AG10803 (cell line): Measurements from ENCODE around the gene GC.
"Not testable (repeated sequence)": the region's sequence is repeated elsewhere in the genome, so short reads cannot be mapped to it uniquely, and the experiment has no call there.

Experiments used
- DNase-seq: peaks from one replicate; pipeline ENCODE4 v3.0.0; 2010; ENCODE audit warnings: low read depth
- H3K4me3 ChIP-seq: 2 replicates; pipeline ENCODE4 v1.5.1; 2011; ENCODE audit warnings: mild to moderate bottlenecking, low read length, control low read depth
- TF ChIP-seq, protein P1 (sequence below): conservative IDR thresholded peaks from 2 replicates; pipeline ENCODE4 v1.5.1; 2011; ENCODE audit warnings: mild to moderate bottlenecking, low read length, control low read depth, inconsistent platforms

Gene GC

DNA sequence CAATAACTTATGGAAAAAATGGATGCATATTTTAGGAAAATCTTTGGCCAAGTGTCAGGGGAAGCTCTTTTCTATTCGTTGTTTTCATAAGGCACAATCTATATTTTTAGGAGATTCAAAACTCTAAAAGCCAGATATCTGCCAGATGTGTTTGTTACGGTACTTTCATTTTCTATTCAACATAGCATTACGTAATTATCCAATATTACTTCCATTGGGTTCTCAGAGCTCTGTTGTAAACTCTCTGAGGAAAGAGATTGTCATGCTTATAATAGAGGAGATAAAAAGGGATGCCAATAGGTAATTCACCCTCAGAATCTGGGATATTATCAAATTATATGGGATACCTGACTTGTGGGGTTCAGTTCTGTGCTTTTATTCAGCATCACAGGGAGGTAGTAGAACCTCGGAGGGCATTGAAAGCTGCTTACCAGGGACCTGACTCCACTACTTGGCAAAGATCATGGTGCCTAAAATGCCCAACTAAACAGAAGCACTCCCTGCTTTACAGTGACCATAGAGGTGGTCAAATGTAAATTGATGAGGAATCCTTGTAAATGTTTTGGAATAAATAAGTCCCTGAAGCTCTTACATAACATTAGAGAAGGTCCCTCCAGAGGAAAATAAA is 32.9 kb upstream of the GC start:
- DNase-seq: no peak
- TF ChIP-seq, protein P1, sequence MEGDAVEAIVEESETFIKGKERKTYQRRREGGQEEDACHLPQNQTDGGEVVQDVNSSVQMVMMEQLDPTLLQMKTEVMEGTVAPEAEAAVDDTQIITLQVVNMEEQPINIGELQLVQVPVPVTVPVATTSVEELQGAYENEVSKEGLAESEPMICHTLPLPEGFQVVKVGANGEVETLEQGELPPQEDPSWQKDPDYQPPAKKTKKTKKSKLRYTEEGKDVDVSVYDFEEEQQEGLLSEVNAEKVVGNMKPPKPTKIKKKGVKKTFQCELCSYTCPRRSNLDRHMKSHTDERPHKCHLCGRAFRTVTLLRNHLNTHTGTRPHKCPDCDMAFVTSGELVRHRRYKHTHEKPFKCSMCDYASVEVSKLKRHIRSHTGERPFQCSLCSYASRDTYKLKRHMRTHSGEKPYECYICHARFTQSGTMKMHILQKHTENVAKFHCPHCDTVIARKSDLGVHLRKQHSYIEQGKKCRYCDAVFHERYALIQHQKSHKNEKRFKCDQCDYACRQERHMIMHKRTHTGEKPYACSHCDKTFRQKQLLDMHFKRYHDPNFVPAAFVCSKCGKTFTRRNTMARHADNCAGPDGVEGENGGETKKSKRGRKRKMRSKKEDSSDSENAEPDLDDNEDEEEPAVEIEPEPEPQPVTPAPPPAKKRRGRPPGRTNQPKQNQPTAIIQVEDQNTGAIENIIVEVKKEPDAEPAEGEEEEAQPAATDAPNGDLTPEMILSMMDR: no peak
- no peak overlapping the region for H3K4me3 ChIP-seq

- no peak overlapping the region for H3K4me3 ChIP-seq
- no peak for DNase-seq
- TF ChIP-seq, protein P1: no peak
Measured at GRCh38 chr4:71814433-71814832, 30.6 kb upstream of the GC start.

- DNase-seq, H3K4me3 ChIP-seq: not testable (repeated sequence)
Measured at GRCh38 chr4:71809805-71810204, 25.9 kb upstream of the GC start.

DNA sequence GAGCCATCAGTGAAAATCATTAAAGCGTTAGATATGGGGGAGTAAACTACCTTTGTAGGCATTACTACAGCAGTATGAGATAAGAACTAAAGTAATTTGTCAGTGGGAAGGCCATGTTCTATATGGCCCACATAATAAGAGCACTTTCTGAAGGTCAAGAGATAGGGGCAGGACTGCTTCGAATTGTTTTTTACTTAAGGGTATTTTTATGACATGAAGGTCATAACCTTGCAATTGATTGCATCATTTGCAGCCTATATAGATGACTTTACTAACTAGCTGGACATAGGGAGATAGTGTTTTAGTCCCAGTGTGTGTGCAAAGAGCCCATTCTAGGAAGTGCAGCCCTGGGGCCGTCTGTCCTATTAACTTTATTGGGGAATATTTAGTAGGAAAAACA is 23.6 kb upstream of the GC start:
- no peak for DNase-seq
- TF ChIP-seq, protein P1: no peak

DNA sequence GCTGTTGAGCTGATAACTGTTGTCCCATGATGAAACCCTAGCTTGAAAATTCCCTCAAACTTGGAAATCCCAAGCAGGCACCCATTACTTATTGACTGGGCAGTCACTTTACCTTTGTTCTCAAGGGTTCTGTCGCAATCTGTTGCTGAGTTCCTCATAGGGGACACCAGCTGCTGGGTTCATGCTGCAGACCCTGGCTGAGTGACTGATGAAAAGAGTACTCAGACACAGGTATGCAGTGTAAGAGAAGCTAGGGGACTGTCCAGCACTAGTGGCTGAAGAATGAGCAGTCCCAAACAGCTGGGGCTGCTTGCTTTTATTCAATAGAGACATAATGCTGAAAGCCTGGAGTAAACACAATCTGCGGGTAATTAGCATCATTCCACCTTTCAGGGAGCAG is 21.4 kb upstream of the GC start:
- not testable (repeated sequence) for H3K4me3 ChIP-seq, DNase-seq

More for the DNA sequence above, 23.6 kb upstream of the GC start:
- H3K4me3 ChIP-seq: no peak overlapping the region

DNA sequence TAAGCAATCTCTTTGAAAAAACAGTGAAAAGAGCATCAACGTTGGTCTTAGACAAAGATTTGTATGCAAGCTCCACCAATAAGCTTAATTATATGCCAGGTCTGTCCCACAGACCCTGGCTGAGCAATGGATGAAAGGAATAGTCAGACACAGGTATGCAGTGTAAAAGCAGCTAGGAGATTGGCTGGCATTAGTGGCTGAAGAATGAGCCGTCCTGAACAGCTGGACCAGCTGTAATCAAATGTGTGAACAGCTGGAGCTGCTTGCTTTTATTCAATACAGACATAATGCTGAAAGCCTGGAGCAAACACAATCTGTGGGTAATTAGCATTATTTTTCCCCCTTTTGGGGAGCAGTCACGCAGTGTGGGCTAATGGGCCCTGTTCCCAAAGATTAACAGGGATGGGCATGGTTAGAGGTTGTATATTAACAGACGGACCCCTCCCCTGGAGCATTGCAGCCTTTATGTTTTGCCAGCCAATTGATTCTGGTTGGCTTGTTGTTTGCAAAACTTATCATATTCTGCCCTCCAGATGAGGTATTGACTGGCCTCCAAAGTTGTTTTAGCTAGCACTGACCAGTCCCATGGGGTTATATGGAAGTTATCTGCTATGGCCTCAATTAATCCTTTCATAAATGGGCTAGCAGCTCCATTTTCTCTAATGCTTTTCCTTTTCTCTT is 20.3 kb upstream of the GC start:
- DNase-seq, H3K4me3 ChIP-seq: not testable (repeated sequence)

DNA sequence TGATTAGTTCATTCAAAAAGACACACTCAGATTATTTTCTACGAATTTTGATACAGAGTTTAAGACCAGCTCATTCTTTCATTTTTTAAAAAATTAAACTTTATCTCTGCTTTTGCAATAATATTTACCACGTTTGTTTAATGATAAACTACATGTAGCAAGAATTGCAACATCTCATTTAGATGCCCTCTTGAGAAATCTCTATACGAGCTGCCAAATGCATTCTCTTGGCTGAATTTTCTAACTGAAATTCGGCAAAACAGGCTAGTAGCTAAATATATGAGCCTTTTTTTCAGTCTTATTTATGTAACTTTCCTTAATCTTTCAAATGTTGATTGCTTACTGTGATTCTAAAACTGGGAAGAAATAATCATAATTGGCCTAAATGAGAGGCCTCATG is 2.1 kb upstream of the GC start:
- H3K4me3 ChIP-seq: no peak overlapping the region
- TF ChIP-seq, protein P1: no peak
- DNase-seq: no peak

GRCh38 chr4:71784569-71785197 is 804 bp upstream of the GC start:
- no peak for DNase-seq
- TF ChIP-seq, protein P1: no peak
- H3K4me3 ChIP-seq: no peak overlapping the region
